WTC11 (cell line): ENCODE results near the gene ZNF629.

Experiments
- MYBL2 ChIP-seq: sonication (generic); formaldehyde crosslinking; IDR thresholded peaks from 2 replicates; pipeline ENCODE4 v1.8.1; 2023; ENCODE audit warnings: mild to moderate bottlenecking, moderate library complexity, missing genetic modification reagents
- SP1 ChIP-seq: sonication (generic); formaldehyde crosslinking; conservative IDR thresholded peaks from 2 replicates; pipeline ENCODE4 v1.8.1; 2022; ENCODE audit warnings: missing genetic modification reagents
- ZNF138 ChIP-seq: sonication (generic); formaldehyde crosslinking; conservative IDR thresholded peaks from 2 replicates; pipeline ENCODE4 v1.8.1; 2022; ENCODE audit warnings: mild to moderate bottlenecking, moderate library complexity, missing genetic modification reagents
- TF ChIP-seq, protein P1 (sequence below): fragments of 200-600 bp; IDR thresholded peaks from 2 replicates; pipeline ENCODE4 v1.8.0; 2022; ENCODE audit warnings: antibody characterized with exemption

DNA sequence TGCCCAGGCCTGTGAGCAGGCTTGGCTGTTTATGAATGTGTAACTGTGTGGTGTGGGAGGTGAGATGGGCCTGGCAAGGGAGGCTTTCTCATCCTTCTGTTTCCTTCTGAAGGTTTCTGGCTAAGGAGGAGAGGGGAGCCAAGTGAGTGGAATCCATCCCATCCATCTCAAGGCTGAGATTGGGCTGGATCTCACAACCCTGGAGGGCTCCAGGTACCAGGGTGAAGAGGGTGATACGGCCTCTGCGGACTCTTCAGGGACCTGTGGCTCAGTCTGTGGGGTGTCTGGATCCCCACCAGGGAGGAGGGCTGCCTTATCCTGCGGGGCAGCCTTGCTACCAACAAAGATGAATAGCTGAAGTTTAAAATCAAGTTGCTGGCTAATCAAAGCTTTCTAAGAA lies 7.0 kb downstream of the ZNF629 start:
- TF ChIP-seq SP1: no peak
- TF ChIP-seq, protein P1, sequence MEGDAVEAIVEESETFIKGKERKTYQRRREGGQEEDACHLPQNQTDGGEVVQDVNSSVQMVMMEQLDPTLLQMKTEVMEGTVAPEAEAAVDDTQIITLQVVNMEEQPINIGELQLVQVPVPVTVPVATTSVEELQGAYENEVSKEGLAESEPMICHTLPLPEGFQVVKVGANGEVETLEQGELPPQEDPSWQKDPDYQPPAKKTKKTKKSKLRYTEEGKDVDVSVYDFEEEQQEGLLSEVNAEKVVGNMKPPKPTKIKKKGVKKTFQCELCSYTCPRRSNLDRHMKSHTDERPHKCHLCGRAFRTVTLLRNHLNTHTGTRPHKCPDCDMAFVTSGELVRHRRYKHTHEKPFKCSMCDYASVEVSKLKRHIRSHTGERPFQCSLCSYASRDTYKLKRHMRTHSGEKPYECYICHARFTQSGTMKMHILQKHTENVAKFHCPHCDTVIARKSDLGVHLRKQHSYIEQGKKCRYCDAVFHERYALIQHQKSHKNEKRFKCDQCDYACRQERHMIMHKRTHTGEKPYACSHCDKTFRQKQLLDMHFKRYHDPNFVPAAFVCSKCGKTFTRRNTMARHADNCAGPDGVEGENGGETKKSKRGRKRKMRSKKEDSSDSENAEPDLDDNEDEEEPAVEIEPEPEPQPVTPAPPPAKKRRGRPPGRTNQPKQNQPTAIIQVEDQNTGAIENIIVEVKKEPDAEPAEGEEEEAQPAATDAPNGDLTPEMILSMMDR: no peak
- no peak for TF ChIP-seq MYBL2 (CRISPR knock-in tag)
- no peak for TF ChIP-seq ZNF138 (CRISPR knock-in tag)
